K562 (cell line): ENCODE measurements around the gene MCM5. TPM values are rescaled to one million over a fixed set of nuclear protein-coding genes. Genes with fewer than 3 reads are reported as not detected.

Experiments used
- ATAC-seq: fragments of 200-7000 bp; cut with Tn5 transposase; 3 replicates; pipeline ENCODE4 v1.9.1; 2020; ENCODE audit warnings: moderate library complexity
- BruUV-seq: library from RNA; stranded (reverse); fragments of 400-500 nt; replicated peaks from 2 replicates; lab custom pipeline; 2021; lab: Mats Ljungman, UMichigan
- CTCF ChIA-PET: fragments of 300-600 bp; formaldehyde crosslinking; extraction: SDS; loops from one replicate; lab custom pipeline; 2021; ENCODE audit warnings: low intra/inter-chr PET ratio; lab: Yijun Ruan, JAX
- POLR2A ChIA-PET: fragments of 300-600, 350-650 bp; sonication (Branson Sonifier 250); formaldehyde crosslinking; extraction: SDS; loops from one replicate; lab custom pipeline; 2021; ENCODE audit warnings: antibody characterized with exemption, inconsistent platforms; lab: Yijun Ruan, JAX
- DNase-seq, 4 experiments: peaks; one replicate each; pipeline versions ENCODE4 v3.0.0 to v3.0.0-alpha.2; 2011 to 2018; ENCODE audit warnings: low spot score in 3 of 4, mixed read lengths in 3 of 4; ENCODE audit errors: extremely low read depth in 1 of 4
- FAIRE-seq: peaks from 2 replicates; lab custom pipeline; 2011; peaks lifted over from hg19 to GRCh38; lab: Jason Lieb, UNC
- H2AFZ ChIP-seq: 2 replicates; pipeline ENCODE4 v1.6.0; 2011; ENCODE audit warnings: low read depth, low read length, control low read depth, inconsistent platforms
- H3K27ac ChIP-seq: fragments of 200-600 bp; 3 replicates; pipeline ENCODE4 v1.8.0; 2011; ENCODE audit warnings: low read depth, mild to moderate bottlenecking, control low read depth, inconsistent platforms, low read length, moderate library complexity, mixed read lengths; ENCODE audit errors: extremely low read depth
- H3K27me3 ChIP-seq, 2 experiments: fragments of 300-600 bp in 1 of 2; 2 replicates in 1 of 2; 3 replicates in 1 of 2; pipeline versions ENCODE4 v1.6.0 to v1.8.0; 2011; ENCODE audit warnings: inconsistent platforms in 2 of 2, low read length in 2 of 2, mild to moderate bottlenecking in 1 of 2, mixed read lengths in 1 of 2, moderate library complexity in 1 of 2; ENCODE audit not compliant: control insufficient read depth in 2 of 2, insufficient read depth in 2 of 2
- H3K36me3 ChIP-seq: fragments of 300-600 bp; 3 replicates; pipeline ENCODE4 v1.8.0; 2011; ENCODE audit warnings: mild to moderate bottlenecking, low read length, inconsistent platforms; ENCODE audit not compliant: control insufficient read depth, insufficient read depth
- H3K4me1 ChIP-seq, 2 experiments: fragments of 200-600 bp in 1 of 2; replicated peaks in 1 of 2; 2 replicates in 1 of 2; 3 replicates in 1 of 2; pipeline versions ENCODE4 v1.5.1 to v1.8.0; 2011; ENCODE audit warnings: inconsistent platforms in 2 of 2, low read length in 2 of 2, mild to moderate bottlenecking in 1 of 2, mixed read lengths in 1 of 2, moderate library complexity in 1 of 2; ENCODE audit not compliant: control insufficient read depth in 2 of 2, insufficient read depth in 2 of 2
- H3K4me2 ChIP-seq: 2 replicates; pipeline ENCODE4 v1.6.1; 2011; ENCODE audit warnings: low read length, control low read depth, inconsistent platforms, mixed read lengths; ENCODE audit not compliant: insufficient read depth
- H3K4me3 ChIP-seq: fragments of 200-600 bp; sonication (generic), shearing (Covaris generic); 2 replicates; pipeline ENCODE4 v1.5.1; 2016; ENCODE audit warnings: control low read depth, inconsistent platforms
- H3K79me2 ChIP-seq: fragments of 200-600 bp; 3 replicates; pipeline ENCODE4 v1.8.0; 2011; ENCODE audit warnings: low read length, inconsistent platforms; ENCODE audit not compliant: control insufficient read depth, insufficient read depth
- H3K9ac ChIP-seq, 2 experiments: 2 replicates each; pipeline versions ENCODE4 v1.6.0 to v1.6.1; 2011; ENCODE audit warnings: low read depth in 2 of 2, low read length in 2 of 2, control low read depth in 1 of 2, inconsistent platforms in 1 of 2, mild to moderate bottlenecking in 1 of 2, mixed read lengths in 1 of 2; ENCODE audit not compliant: insufficient read depth in 1 of 2
- H3K9me1 ChIP-seq: one replicate; pipeline ENCODE4 v1.6.0; 2011; ENCODE audit warnings: inconsistent platforms, mild to moderate bottlenecking, low read length, moderate library complexity; ENCODE audit not compliant: control insufficient read depth, insufficient read depth
- H3K9me3 ChIP-seq: replicated peaks from 2 replicates; pipeline ENCODE4 v1.5.1; 2011; ENCODE audit warnings: low read depth, low read length, inconsistent platforms; ENCODE audit not compliant: control insufficient read depth, insufficient read depth
- H4K20me1 ChIP-seq: replicated peaks from 2 replicates; pipeline ENCODE4 v1.6.1; 2011; ENCODE audit warnings: low read length, inconsistent platforms, mixed read lengths; ENCODE audit not compliant: control insufficient read depth, insufficient read depth
- GABPA ChIP-seq: fragments of 200-800 bp; sonication (Bioruptor generic); conservative IDR thresholded peaks from 2 replicates; pipeline ENCODE4 v1.6.1; 2016; ENCODE audit warnings: low read depth, missing genetic modification characterization, missing compliant biosample characterization
- HDAC1 ChIP-seq, 2 experiments: fragments of 450-650 bp; IDR thresholded peaks; 2 replicates each; pipeline ENCODE4 v1.6.1; 2016 to 2017; ENCODE audit warnings: inconsistent platforms in 1 of 2, mild to moderate bottlenecking in 1 of 2, moderate library complexity in 1 of 2
- HMGXB4 ChIP-seq: sonication (generic); formaldehyde crosslinking; IDR thresholded peaks from 2 replicates; pipeline ENCODE4 v1.8.1; 2023; ENCODE audit warnings: mild to moderate bottlenecking, missing genetic modification reagents
- KHSRP ChIP-seq: fragments of 450-650 bp; IDR thresholded peaks from 2 replicates; pipeline ENCODE4 v1.6.1; 2017
- PTBP1 ChIP-seq: fragments of 200-400 bp; formaldehyde crosslinking; IDR thresholded peaks from 2 replicates; pipeline ENCODE4 v1.6.1; 2017; ENCODE audit warnings: low read depth, low read length
- PTTG1 ChIP-seq: fragments of 450-650 bp; IDR thresholded peaks from 2 replicates; pipeline ENCODE4 v1.6.1; 2016; ENCODE audit warnings: low read depth, mild to moderate bottlenecking, missing genetic modification characterization, missing compliant biosample characterization
- RBM15 ChIP-seq: fragments of 200-400 bp; formaldehyde crosslinking; IDR thresholded peaks from 2 replicates; pipeline ENCODE4 v1.6.1; 2018; ENCODE audit warnings: mild to moderate bottlenecking, low read length, moderate library complexity; ENCODE audit not compliant: insufficient read depth
- RFX1 ChIP-seq: fragments of 450-650 bp; IDR thresholded peaks from 2 replicates; pipeline ENCODE4 v1.6.1; 2016; ENCODE audit warnings: mild to moderate bottlenecking, moderate library complexity
- SNRNP70 ChIP-seq: fragments of 200-400 bp; formaldehyde crosslinking; optimal IDR thresholded peaks from 2 replicates; pipeline ENCODE3; 2017; ENCODE audit warnings: low read depth, low read length
- ZBTB8A ChIP-seq: fragments of 450-650 bp; IDR thresholded peaks from 2 replicates; pipeline ENCODE4 v1.6.1; 2018; ENCODE audit warnings: mild to moderate bottlenecking, moderate library complexity; ENCODE audit not compliant: partially characterized antibody
- ZFP91 ChIP-seq: sonication (generic); formaldehyde crosslinking; IDR thresholded peaks from 2 replicates; pipeline ENCODE4 v1.8.0; 2022; ENCODE audit warnings: mild to moderate bottlenecking, missing genetic modification reagents
- ZNF224 ChIP-seq: sonication (generic); formaldehyde crosslinking; IDR thresholded peaks from 2 replicates; pipeline ENCODE4 v1.8.0; 2022; ENCODE audit warnings: mild to moderate bottlenecking, missing genetic modification reagents
- ZNF239 ChIP-seq: fragments of 250-450 bp; sonication (Bioruptor Pico); IDR thresholded peaks from 2 replicates; pipeline ENCODE4 v1.4.0; 2020; ENCODE audit warnings: mild to moderate bottlenecking
- ZNF561 ChIP-seq: fragments of 450-650 bp; formaldehyde crosslinking; conservative IDR thresholded peaks from 2 replicates; pipeline ENCODE4 v1.4.0; 2020; ENCODE audit warnings: mild to moderate bottlenecking, moderate library complexity
- WGBS: fragments of 100-300 bp; shearing (Covaris generic); methylation state at CpG from one replicate; pipeline ENCODE4 v1.1.6; 2016; ENCODE audit warnings: low coverage, mixed read lengths; ENCODE audit not compliant: insufficient coverage; ENCODE audit errors: missing lambda C conversion rate; 5-methylcytosine and 5-hydroxymethylcytosine counted together
- in situ Hi-C: fragments of 300-500 bp; cut with MboI; formaldehyde crosslinking; loops from 4 replicates; pipeline ENCODE4 v1.15.0; 2018; ENCODE audit warnings: inconsistent platforms, mixed read lengths
- intact Hi-C: fragments of 100-400 bp; cut with micrococcal nuclease; formaldehyde crosslinking; loops from 2 replicates; pipeline ENCODE4 v1.14.2; 2022
- polyA plus RNA-seq, 8 experiments: library from polyadenylated mRNA; depleted of rRNA in 4 of 8; stranded (reverse) in 5 of 8; unstranded in 3 of 8; fragments of >200 nt; fragmentation: Nextera tagmentation in 2 of 8; fragmentation: Illumina TruSeq in 1 of 8; extraction: Ambion mirVana in 2 of 8; extraction: Trizol in 1 of 8; gene quantifications; 2 replicates each; pipeline versions ENCODE4 v1.2.1 to v1.2.3, GENCODE V29; 2011 to 2014; ENCODE audit warnings: inconsistent platforms in 1 of 8, missing spikeins in 1 of 8
- total RNA-seq, 7 experiments: library from RNA; depleted of rRNA in 6 of 7; stranded (reverse); fragments of >200 nt in 6 of 7; fragmentation: Illumina TruSeq in 2 of 7; extraction: Trizol in 2 of 7; gene quantifications; 2 replicates each; pipeline versions ENCODE4 v1.2.1 to v1.2.3, GENCODE V29; 2011 to 2021; ENCODE audit warnings: low replicate concordance in 1 of 7

The MCM5 gene
- total and polyA plus RNA-seq, 9 of the 15 experiments (the other 6 are each of a cell fraction or from before 2014, with no cell fraction given): 5.6 to 180 (median 66.1) TPM

- FAIRE-seq: no peak
- H3K27me3 ChIP-seq: no peaks in the 10 kb centered on the region
- H3K9me1 ChIP-seq: no peaks in the 10 kb centered on the region
- no peak for DNase-seq
- no TSS peak for BruUV-seq
- no peak overlapping the region for H3K4me3 ChIP-seq
- ChIA-PET CTCF (interaction anchor here (0.6 kb wide), 1 partner anchor 25 kb away, joined by 3 read pairs; no protein-coding TSS in a partner anchor), POLR2A (interaction anchor here (1.4 kb wide), 1 partner anchor 10 kb away, joined by 4 read pairs; no protein-coding TSS in a partner anchor)
- TF ChIP-seq HDAC1 (IDR thresholded peaks at IDR 0.05) (no peak), ZBTB8A (no peak), PTBP1 (no peak), ZFP91 (CRISPR knock-in tag) (no peak), ZNF239 (no peak), KHSRP (no peak), SNRNP70 (no peak), RFX1 (no peak), PTTG1 (no peak), ZNF561 (CRISPR knock-in tag) (no peak), GABPA (tag) (no peak), ZNF224 (CRISPR knock-in tag) (no peak), HMGXB4 (CRISPR knock-in tag) (no peak), RBM15 (no peak)
- H2AFZ ChIP-seq: no peak overlapping the region
- no peak overlapping the region for H3K4me2 ChIP-seq
- no peaks in the 10 kb centered on the region; a peak in 3 of 5 replicates for H3K4me1 ChIP-seq
- in situ Hi-C loops (no loop called here), intact Hi-C loops (no loop called here)
- no peak for ATAC-seq
- no peak overlapping the region for H3K27ac ChIP-seq
- no peaks in the 10 kb centered on the region for H4K20me1 ChIP-seq
- no peaks in the 10 kb centered on the region for H3K79me2 ChIP-seq
- H3K36me3 ChIP-seq: no peaks in the 10 kb centered on the region
- 17% methylated on average over 6 of the region's 6 CpGs for WGBS
- no peaks in the 10 kb centered on the region for H3K9me3 ChIP-seq
- H3K9ac ChIP-seq: no peak overlapping the region
Measured at GRCh38 chr22:35361001-35361558, 38.9 kb upstream of the MCM5 start.
